ENCODE measurements around the gene UCN3.
"Not testable (repeated sequence)": the region's sequence is repeated elsewhere in the genome, so short reads cannot be mapped to it uniquely, and the experiment has no call there.

The UCN3 gene

DNA sequence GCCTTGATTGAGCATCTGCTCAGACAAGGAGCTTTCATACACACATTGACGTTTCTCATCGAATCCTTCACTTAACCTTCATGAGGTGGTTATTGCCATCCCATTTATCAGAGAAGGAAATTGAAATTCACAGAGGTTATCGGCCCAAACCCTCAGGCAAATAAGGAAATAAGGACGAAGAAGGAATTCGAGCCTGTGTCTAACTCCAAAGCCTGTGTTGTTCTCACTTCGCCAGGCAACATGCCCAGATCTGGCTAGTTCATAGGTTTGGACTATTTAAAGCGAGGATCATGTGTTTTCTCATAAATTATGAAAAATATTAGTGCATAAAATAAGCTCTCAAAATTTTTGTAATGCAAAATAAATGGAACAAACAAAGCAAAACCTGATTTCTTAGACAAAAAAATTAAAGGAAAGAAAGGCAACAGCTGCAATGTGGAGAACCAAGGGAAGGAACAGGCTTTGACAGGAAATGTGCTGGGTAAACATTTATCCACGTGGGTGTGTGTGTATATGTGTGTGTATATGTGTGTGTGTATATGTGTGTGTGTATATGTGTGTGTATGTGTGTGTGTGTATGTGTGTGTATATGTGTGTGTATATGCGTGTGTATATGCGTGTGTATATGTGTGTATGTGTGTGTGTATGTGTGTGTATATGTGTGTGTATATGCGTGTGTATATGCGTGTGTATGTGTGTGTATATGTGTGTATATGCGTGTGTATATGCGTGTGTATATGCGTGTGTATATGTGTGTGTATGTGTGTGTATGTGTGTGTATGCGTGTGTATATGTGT lies 4.8 kb downstream of the UCN3 start:
- DNase-seq, result no peak

- DNase-seq, result no peak
These were observed 6.0 kb downstream of the UCN3 start for GRCh38 chr10:5370493-5371352.

DNA sequence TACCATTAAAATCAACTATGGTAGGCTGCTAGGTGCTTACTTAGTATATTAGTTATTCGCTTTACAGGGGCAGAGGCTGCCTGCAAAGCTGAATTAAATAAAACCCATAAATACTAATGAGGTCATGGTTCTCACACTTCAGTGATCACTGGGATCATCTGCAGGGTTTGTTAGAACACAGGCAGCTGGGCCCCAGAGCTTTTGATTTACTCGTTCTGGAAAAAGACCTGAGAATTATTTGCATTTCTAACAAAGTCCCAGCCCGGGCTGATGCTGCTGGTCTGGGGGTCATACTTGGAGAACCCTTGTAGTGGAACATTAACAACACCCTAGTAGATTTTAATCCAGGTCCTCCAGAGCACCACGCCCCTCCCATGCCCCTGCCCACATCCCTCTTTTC lies 8.5 kb downstream of the UCN3 start:
- DNase-seq, result no peak

- no peak for DNase-seq
These were observed 9.3 kb downstream of the UCN3 start for GRCh38 chr10:5373891-5374611.

DNA sequence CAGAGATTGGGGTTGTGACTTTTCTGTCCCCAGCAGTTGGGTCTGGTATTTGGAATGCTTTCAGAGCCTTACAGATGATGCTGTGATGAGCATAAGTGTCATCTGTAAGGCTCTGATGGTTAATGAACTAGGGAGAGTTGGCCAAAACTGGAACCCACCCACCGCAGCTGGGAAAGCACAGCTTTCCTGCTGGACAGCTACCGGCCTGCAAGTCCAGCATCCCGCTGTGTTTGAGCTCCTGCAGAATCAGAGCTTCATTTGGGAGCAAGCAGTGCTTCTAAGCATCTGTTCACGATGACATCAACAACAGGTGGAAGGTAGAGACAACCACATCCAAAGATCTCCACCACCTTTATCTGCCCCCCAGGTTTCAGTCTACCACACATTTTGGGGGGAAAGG lies 11.7 kb downstream of the UCN3 start:
- DNase-seq, result no peak

- DNase-seq, result not testable (repeated sequence)
These were observed 14.4 kb downstream of the UCN3 start for GRCh38 chr10:5379202-5379601.

GRCh38 chr10:5380395-5380794 lies 15.6 kb downstream of the UCN3 start:
- not testable (repeated sequence) for DNase-seq

GRCh38 chr10:5381187-5381586 lies 16.4 kb downstream of the UCN3 start:
- no peak for DNase-seq

DNA sequence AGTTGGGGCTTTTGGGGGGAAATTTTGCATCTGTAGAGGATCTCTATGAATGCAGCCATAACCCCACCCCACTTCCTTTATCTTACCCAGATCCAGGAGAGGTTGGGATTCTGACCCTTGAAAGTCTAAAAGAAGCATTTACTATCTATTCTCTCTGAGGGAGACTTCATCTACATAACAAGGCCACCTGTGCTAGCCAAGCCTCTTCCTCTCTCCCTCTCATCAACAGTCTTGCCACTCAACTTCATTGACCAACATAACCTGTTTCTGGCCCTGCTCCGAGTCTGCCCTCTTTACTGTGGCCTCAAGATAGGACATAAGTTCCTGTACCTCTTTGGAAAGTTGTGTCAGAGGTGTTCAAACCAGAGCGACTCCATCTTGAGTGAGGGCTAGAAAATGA lies 20.5 kb downstream of the UCN3 start:
- DNase-seq, result no peak

GRCh38 chr10:5387169-5387568 lies 22.4 kb downstream of the UCN3 start:
- DNase-seq, result no peak

- DNase-seq, result no peak
These were observed 25.9 kb downstream of the UCN3 start for GRCh38 chr10:5390607-5391205.

GRCh38 chr10:5391790-5392189 lies 27.0 kb downstream of the UCN3 start:
- DNase-seq, result no peak

DNA sequence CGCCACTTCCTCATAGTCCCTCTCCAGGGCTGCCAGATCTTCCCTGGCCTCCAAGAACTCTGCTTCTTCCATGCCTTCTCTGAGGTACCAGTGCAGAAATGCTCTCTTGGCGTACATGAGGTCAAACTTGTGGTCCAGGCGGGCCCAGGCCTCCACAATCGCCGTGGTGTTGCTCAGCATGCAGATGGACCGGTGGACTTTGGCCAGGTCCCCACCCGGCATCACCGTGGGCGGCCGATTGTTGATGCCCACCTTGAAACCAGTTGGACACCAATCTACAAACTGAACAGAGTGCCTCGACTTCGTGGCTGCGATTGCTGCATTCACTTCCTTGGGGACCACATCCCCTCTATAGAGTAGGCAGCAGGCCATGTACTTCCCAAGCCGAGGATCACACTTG lies 28.8 kb downstream of the UCN3 start:
- no peak for DNase-seq

DNA sequence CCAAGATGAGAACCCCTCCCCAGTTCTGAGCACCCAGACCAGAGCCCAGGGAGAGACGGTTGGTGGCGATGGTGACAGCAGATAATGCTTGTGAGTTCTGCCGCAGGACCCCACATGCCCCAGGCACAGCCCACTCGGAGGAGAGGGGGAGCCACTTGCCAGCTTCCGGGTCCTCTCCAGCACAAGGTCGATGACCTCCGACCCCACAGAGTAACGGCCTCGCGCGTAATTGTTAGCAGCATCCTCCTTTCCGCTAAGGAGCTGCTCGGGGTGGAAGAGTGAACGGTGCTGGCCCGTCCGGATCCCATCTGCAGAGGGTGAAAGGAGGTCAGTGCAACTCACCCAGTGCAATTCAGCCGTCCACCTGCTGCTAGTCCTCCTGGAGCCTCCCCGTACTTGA lies 30.4 kb downstream of the UCN3 start:
- no peak for DNase-seq

DNA sequence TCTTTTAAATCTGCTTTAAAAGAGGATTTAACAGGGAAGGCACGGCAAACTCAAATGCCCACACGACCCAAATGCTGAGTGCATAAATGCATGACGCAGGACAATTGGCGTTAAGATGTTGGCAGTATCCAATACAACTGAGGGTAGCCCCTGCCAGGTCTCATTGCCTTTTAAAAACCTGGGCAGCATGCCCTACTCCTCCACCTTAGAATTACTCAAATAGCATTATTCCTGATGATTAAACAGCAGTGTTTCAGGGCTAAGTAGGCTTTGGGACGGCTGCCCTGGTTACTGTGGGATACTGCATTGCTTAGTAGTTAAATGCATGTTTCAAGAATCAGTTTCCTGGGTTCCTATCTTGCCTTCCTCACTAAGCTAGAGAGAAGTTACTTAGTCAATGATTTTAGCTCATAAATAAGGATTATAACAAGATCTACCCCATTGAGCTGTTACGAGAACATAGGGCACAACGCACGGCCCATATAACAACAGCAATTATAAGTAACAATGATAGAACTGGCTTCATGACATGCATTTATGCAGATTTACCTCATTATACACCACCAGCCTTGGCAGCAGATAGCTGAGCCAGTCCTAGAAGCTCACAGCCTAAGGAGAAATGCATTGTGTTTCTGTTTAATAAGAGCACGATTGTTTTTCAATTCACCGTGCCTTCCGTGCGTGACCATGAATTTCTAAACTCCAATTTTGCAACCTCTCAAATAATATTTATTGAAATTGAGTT lies 32.0 kb downstream of the UCN3 start:
- DNase-seq, result no peak

DNA sequence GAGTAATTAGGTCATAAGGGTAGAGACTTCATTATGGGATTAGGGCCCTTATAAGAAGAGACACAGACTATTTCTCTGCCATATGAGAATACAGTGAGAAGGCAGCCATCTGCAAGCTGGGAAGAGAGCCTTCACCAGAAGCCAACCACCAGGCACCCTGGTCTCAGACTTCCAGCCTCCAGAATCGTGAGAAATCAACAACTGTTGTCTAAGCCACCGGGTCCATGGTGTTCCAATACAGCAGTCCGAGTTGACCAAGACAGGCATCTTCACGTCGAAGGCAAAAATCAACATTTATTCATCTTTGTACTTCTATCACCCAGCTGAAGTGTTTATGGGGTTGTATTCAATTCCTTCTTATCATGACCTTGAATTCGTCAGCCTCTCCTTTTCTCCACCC lies 34.6 kb downstream of the UCN3 start:
- no peak for DNase-seq

GRCh38 chr10:5400468-5401240 lies 35.9 kb downstream of the UCN3 start:
- DNase-seq, result no peak

- no peak for DNase-seq
These were observed 38.0 kb downstream of the UCN3 start for GRCh38 chr10:5402798-5403197.

- no peak for DNase-seq
These were observed 39.7 kb downstream of the UCN3 start, which contains the start of gene TUBAL3 for GRCh38 chr10:5404208-5405041. TUBAL3 (minus strand) TSS chr10:5404828; CDS start chr10:5404792, 36 bp downstream.

DNA sequence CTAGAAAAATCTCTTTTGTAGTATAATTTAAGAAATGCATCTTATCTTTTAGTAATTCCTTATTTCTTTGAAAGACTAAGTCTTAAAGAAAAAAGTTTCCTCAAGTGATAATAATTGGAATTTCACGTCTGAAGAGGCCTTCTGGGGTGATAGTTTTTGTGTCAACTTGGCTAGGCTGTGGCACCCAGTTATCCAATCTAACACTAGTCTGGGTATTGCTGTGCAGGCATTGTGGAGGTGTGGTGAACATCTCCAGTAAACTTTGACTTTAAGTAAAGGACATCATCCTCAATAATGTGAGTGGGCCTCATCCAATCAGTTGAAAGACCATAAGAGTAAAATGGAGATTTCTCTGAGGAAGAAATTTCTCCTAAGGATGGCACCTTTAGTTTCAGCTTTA lies 42.2 kb downstream of the UCN3 start:
- DNase-seq, result no peak

All from NCI-H1436 treated with DMSO at 0.1 percent for 48 hours (cell line).